ENCODE data around the gene ABR. TPM values are rescaled to one million over a fixed set of nuclear protein-coding genes. Genes with fewer than 3 reads are reported as not detected.

The ABR gene
- total and polyA plus RNA-seq, 2 of the 8 experiments (the other 6 are each of a cell fraction or from before 2014, with no cell fraction given) = 44.8 to 47.2 TPM

DNA sequence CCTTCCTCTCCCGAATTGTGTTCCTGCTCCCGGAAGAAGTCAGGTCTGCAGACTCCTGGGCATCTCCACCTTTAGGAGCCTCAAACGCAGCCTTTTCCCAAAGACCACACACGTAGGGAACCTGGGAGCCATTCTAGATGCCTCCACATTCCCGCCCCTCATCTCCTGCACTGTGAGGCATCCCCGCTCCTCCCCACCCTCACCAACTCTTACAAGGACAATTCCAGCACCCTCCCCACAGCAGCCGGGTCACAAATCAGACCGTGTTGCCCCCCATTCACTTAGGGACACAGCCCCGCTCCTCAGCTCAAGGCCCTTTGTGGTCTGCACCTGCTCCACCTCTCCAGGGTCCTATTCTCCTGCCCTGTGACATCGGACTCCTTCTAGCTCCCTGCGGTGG lies 49.6 kb downstream of the ABR start:
- Histone ChIP-seq H3K27ac (ENCODE audit: low read depth, low read length) (no peak overlapping the region), H3K14ac (ENCODE audit: insufficient read length) (no peak overlapping the region), H3K4me1 (replicated peaks in 1 of 4; ENCODE audit: control insufficient read depth in 3 of 4, insufficient read depth in 4 of 4, low read length in 3 of 4) (no peaks in the 10 kb centered on the region), H2BK20ac (ENCODE audit: low read length) (no peak overlapping the region), H3K4ac (replicated peaks; ENCODE audit: insufficient read length, low read depth, low read length) (no peak overlapping the region), H3K79me1 (ENCODE audit: low read depth, low read length) (0 out of 2 replicates have a peak, but pooled peaks cover 2% of the 10 kb centered on the region), H3K18ac (ENCODE audit: extremely low read depth, low read length) (no peak overlapping the region), H4K8ac (ENCODE audit: extremely low read depth, insufficient read depth, low read length) (no peak overlapping the region), H2AFZ (ENCODE audit: low read length) (no peak overlapping the region), H2AK5ac (ENCODE audit: low read depth, low read length) (no peak overlapping the region), H3K23me2 (ENCODE audit: low read depth, low read length) (no peaks in the 10 kb centered on the region), H4K20me1 (replicated peaks in 1 of 2; ENCODE audit: control insufficient read depth in 1 of 2, insufficient read depth in 2 of 2, low read length in 2 of 2) (peaks cover 2 to 3% of the 10 kb centered on the region in 2 experiments), H3K27me3 (replicated peaks in 1 of 4; ENCODE audit: control insufficient read depth in 3 of 4, extremely low read depth in 1 of 4, insufficient read depth in 3 of 4, low read length in 3 of 4) (no peaks in the 10 kb centered on the region), H3K9ac (replicated peaks in 1 of 4; ENCODE audit: extremely low read depth in 1 of 4, low read depth in 3 of 4, low read length in 3 of 4) (no peak overlapping the region), H3K56ac (replicated peaks; ENCODE audit: insufficient read length, low read depth, low read length) (no peak overlapping the region), H2BK120ac (replicated peaks; ENCODE audit: low read depth, low read length) (no peak overlapping the region), H2BK5ac (ENCODE audit: low read depth, low read length) (no peak overlapping the region), H4K91ac (replicated peaks; ENCODE audit: insufficient read length, low read length) (no peak overlapping the region), H2BK15ac (ENCODE audit: low read length) (no peak overlapping the region), H3K79me2 (ENCODE audit: control insufficient read depth in 1 of 2, insufficient read depth in 2 of 2, low read length in 2 of 2) (no peaks in the 10 kb centered on the region), H3K23ac (ENCODE audit: insufficient read length) (no peak overlapping the region), H3K36me3 (ENCODE audit: control insufficient read depth in 2 of 4, insufficient read depth in 4 of 4, low read length in 3 of 4) (no peaks in the 10 kb centered on the region), H3K4me2 (ENCODE audit: insufficient read depth in 1 of 2, low read depth in 2 of 2, low read length in 2 of 2) (no peak overlapping the region), H4K5ac (ENCODE audit: insufficient read length, low read depth, low read length) (no peak overlapping the region), H2BK12ac (ENCODE audit: low read depth, low read length) (no peak overlapping the region), H3K4me3 (ENCODE audit: extremely low read depth in 1 of 4, insufficient read depth in 2 of 4, low read depth in 3 of 4, low read length in 4 of 4) (no peak overlapping the region), H3K9me3 (ENCODE audit: insufficient read depth in 2 of 2, low read depth in 1 of 2, low read length in 1 of 2) (no peaks in the 10 kb centered on the region; a peak in 1 of 4 replicates)
- DNase-seq (ENCODE audit: low read depth in 1 of 2, low spot score in 2 of 2) (no peak), FAIRE-seq (no peak)
- WGBS, 2 experiments (ENCODE audit: extremely low coverage in 1 of 2, insufficient coverage in 1 of 2, insufficient read length in 1 of 2, insufficient replicate concordance in 2 of 2, low coverage in 1 of 2, low lambda C conversion rate in 2 of 2, missing lambda C conversion rate in 1 of 2) = 89% methylated on average over 11 of the region's 11 CpGs; no CpG with 5 or more reads in 1 of the 2 experiments
- CTCF ChIA-PET (ENCODE audit: partially characterized antibody) = interaction anchor here (1.2 to 2.7 kb wide), 4 partner anchors 8 to 20 kb away, joined by 3 to 9 read pairs (median 5); no protein-coding TSS in a partner anchor
- POLR2A ChIA-PET (ENCODE audit: partially characterized antibody) = interaction anchor here (0.6 to 1.5 kb wide), 2 partner anchors 14 to 62 kb away, joined by 3 to 4 read pairs; no protein-coding TSS in a partner anchor
- TF ChIP-seq JUND (IDR thresholded peaks at IDR 0.05; ENCODE audit: low read length) (no peak), SP4 (IDR thresholded peaks at IDR 0.05; ENCODE audit: low read length) (no peak), RNF2 (IDR thresholded peaks at IDR 0.05; ENCODE audit: borderline replicate concordance, low read depth, low read length, missing control alignments, poor library complexity, severe bottlenecking) (no peak), SP1 (IDR thresholded peaks at IDR 0.05; ENCODE audit: low read depth, low read length) (no peak), CTBP2 (IDR thresholded peaks at IDR 0.05; ENCODE audit: borderline replicate concordance, insufficient read depth, insufficient read length, low read length) (no peak), ATF3 (IDR thresholded peaks at IDR 0.05; ENCODE audit: insufficient read depth, low read depth, low read length) (no peak), RAD21 (IDR thresholded peaks at IDR 0.05 in 1 of 2, conservative IDR thresholded peaks at IDR 0.05 in 1 of 2; ENCODE audit: low read depth in 2 of 2, low read length in 2 of 2) (no peak), GTF2F1 (IDR thresholded peaks at IDR 0.05; ENCODE audit: borderline replicate concordance, low read depth, low read length) (no peak), ZNF274 (IDR thresholded peaks at IDR 0.05; ENCODE audit: borderline replicate concordance, extremely low read depth, low read length) (no peak)
- TF ChIP-seq, protein P1, sequence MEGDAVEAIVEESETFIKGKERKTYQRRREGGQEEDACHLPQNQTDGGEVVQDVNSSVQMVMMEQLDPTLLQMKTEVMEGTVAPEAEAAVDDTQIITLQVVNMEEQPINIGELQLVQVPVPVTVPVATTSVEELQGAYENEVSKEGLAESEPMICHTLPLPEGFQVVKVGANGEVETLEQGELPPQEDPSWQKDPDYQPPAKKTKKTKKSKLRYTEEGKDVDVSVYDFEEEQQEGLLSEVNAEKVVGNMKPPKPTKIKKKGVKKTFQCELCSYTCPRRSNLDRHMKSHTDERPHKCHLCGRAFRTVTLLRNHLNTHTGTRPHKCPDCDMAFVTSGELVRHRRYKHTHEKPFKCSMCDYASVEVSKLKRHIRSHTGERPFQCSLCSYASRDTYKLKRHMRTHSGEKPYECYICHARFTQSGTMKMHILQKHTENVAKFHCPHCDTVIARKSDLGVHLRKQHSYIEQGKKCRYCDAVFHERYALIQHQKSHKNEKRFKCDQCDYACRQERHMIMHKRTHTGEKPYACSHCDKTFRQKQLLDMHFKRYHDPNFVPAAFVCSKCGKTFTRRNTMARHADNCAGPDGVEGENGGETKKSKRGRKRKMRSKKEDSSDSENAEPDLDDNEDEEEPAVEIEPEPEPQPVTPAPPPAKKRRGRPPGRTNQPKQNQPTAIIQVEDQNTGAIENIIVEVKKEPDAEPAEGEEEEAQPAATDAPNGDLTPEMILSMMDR (IDR thresholded peaks at IDR 0.05; ENCODE audit: control extremely low read depth in 1 of 3, insufficient read depth in 1 of 3, low read depth in 1 of 3, low read length in 3 of 3) = no peak
